IPS-18a (cell line): ENCODE data around the gene YWHAH.

ENCODE experiments used
- H3K27ac ChIP-seq: one replicate; pipeline ENCODE4 v1.5.1; 2013; ENCODE audit warnings: low read length
- H3K27me3 ChIP-seq: one replicate; pipeline ENCODE4 v1.6.1; 2013; ENCODE audit warnings: mild to moderate bottlenecking, low read length; ENCODE audit not compliant: control insufficient read depth, insufficient read depth
- H3K36me3 ChIP-seq: one replicate; pipeline ENCODE4 v1.6.1; 2013; ENCODE audit warnings: low read depth, low read length; ENCODE audit not compliant: control insufficient read depth
- H3K4me1 ChIP-seq: one replicate; pipeline ENCODE4 v1.6.1; 2013; ENCODE audit warnings: low read depth, low read length; ENCODE audit not compliant: control insufficient read depth
- H3K4me3 ChIP-seq: one replicate; pipeline ENCODE4 v1.5.1; 2013; ENCODE audit warnings: low read length
- H3K9ac ChIP-seq: one replicate; pipeline ENCODE4 v1.6.1; 2013; ENCODE audit warnings: mild to moderate bottlenecking, low read length, moderate library complexity
- H3K9me3 ChIP-seq: one replicate; pipeline ENCODE4 v1.6.1; 2013; ENCODE audit warnings: low read depth, low read length; ENCODE audit not compliant: control insufficient read depth

YWHAH gene

DNA sequence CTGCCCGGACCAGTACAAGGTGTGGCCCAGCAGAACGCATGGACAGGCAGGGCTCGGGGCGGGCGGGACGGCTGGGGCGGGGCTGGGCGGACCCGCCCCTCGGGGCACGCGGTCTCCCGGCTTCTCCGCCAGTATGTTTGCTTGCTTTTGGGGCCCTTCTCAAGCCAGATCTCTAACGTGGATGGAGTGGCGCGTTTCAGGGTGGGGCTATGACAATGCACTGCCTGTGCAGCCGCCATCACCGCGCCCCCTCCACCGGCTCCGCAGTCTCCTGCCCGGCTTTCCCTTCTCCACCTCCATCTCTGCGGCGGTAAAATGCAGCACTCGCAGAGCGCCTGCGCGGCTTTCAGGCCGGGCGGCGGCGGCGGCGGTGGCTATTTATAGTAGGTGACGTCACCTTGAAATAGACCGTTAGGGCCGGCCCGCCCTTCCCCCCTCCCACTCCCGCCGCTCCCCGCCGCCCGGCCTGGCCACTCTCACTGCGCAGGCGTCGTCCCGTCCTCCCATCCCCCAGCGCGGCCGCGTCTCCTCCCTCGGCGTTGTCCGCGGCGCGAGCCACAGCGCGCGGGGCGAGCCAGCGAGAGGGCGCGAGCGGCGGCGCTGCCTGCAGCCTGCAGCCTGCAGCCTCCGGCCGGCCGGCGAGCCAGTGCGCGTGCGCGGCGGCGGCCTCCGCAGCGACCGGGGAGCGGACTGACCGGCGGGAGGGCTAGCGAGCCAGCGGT, at the start of gene YWHAH:
Gene YWHAH (plus strand): TSS at position 558 of the 722 bp plus-strand sequence. CDS start 199 bp downstream, outside the sequence.
- no peaks in the 10 kb centered on the region for H3K27me3 ChIP-seq
- H3K9ac ChIP-seq = peak within 1 kb of the TSS; percentile 77
- peaks cover 19% of the 10 kb centered on the region for H3K4me1 ChIP-seq
- peak within 1 kb of the TSS; percentile 93 for H3K4me3 ChIP-seq
- peak within 1 kb of the TSS; percentile 57 for H3K27ac ChIP-seq
- peaks cover 20% of the 10 kb centered on the region for H3K36me3 ChIP-seq
- no peaks in the 10 kb centered on the region for H3K9me3 ChIP-seq

- Histone ChIP-seq H3K9ac (no peak overlapping the region), H3K9me3 (no peaks in the 10 kb centered on the region), H3K36me3 (no peaks in the 10 kb centered on the region), H3K27me3 (no peaks in the 10 kb centered on the region), H3K27ac (no peak overlapping the region), H3K4me3 (no peak overlapping the region), H3K4me1 (peaks cover 10% of the 10 kb centered on the region)
These were observed 48.8 kb upstream of the YWHAH start for GRCh38 chr22:31895411-31896123.

- Histone ChIP-seq H3K9me3 (no peaks in the 10 kb centered on the region), H3K36me3 (peaks cover 3% of the 10 kb centered on the region), H3K27ac (no peak overlapping the region), H3K27me3 (no peaks in the 10 kb centered on the region), H3K9ac (no peak overlapping the region), H3K4me1 (peaks cover 4% of the 10 kb centered on the region), H3K4me3 (no peak overlapping the region)
These were observed 47.9 kb upstream of the YWHAH start for GRCh38 chr22:31896472-31896871.

- H3K27me3 ChIP-seq = no peaks in the 10 kb centered on the region
These were observed 46.2 kb upstream of the YWHAH start for GRCh38 chr22:31897842-31898805.

GRCh38 chr22:31898926-31899325, 45.4 kb upstream of the YWHAH start:
- Histone ChIP-seq H3K4me1 (no peaks in the 10 kb centered on the region), H3K27ac (no peak overlapping the region), H3K4me3 (no peak overlapping the region), H3K27me3 (no peaks in the 10 kb centered on the region), H3K9me3 (no peaks in the 10 kb centered on the region), H3K36me3 (peaks cover 3% of the 10 kb centered on the region), H3K9ac (no peak overlapping the region)

More at GRCh38 chr22:31897842-31898805, 46.2 kb upstream of the YWHAH start:
- Histone ChIP-seq H3K9ac (no peak overlapping the region), H3K27ac (no peak overlapping the region), H3K36me3 (peaks cover 3% of the 10 kb centered on the region), H3K9me3 (no peaks in the 10 kb centered on the region), H3K4me1 (no peaks in the 10 kb centered on the region), H3K4me3 (no peak overlapping the region)

DNA sequence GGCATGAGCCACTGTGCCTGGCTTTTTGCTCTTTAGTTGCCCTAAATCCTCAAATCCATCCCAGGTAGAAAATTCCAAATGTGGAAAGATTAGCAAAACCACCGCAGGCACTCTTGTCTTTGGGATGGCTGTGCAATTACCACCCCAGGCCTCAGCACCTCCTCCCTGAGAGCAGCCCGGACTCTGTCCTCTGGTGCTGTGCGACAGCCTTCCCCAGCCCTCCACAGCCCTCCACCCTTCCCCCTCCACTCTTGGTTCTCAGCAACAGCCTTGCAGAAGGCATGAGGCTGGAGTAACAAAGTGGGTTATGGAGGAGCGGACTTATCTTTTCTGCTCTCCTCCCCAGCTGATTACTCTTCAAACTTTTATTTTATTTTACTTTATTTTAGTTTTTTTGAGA, 44.7 kb upstream of the YWHAH start:
- H3K27me3 ChIP-seq = no peaks in the 10 kb centered on the region
- H3K27ac ChIP-seq = no peak overlapping the region
- peaks cover 3% of the 10 kb centered on the region for H3K36me3 ChIP-seq
- H3K4me3 ChIP-seq = no peak overlapping the region
- no peak overlapping the region for H3K9ac ChIP-seq
- no peaks in the 10 kb centered on the region for H3K4me1 ChIP-seq
- no peaks in the 10 kb centered on the region for H3K9me3 ChIP-seq

GRCh38 chr22:31901388-31902137, 42.8 kb upstream of the YWHAH start:
- no peak overlapping the region for H3K27ac ChIP-seq

GRCh38 chr22:31904651-31905050, 39.7 kb upstream of the YWHAH start:
- H3K9ac ChIP-seq = no peak overlapping the region
- H3K4me1 ChIP-seq = no peaks in the 10 kb centered on the region
- H3K9me3 ChIP-seq = no peaks in the 10 kb centered on the region
- H3K4me3 ChIP-seq = no peak overlapping the region
- no peaks in the 10 kb centered on the region for H3K27me3 ChIP-seq
- peaks cover 8% of the 10 kb centered on the region for H3K36me3 ChIP-seq
- no peak overlapping the region for H3K27ac ChIP-seq

More at GRCh38 chr22:31901388-31902137, 42.8 kb upstream of the YWHAH start:
- Histone ChIP-seq H3K27me3 (no peaks in the 10 kb centered on the region), H3K4me1 (no peaks in the 10 kb centered on the region), H3K9ac (no peak overlapping the region), H3K4me3 (no peak overlapping the region), H3K9me3 (no peaks in the 10 kb centered on the region), H3K36me3 (peaks cover 8% of the 10 kb centered on the region)

- no peak overlapping the region for H3K4me3 ChIP-seq
- H3K27me3 ChIP-seq = no peaks in the 10 kb centered on the region
- H3K9ac ChIP-seq = no peak overlapping the region
- peaks cover 8% of the 10 kb centered on the region for H3K36me3 ChIP-seq
- H3K9me3 ChIP-seq = no peaks in the 10 kb centered on the region
- H3K27ac ChIP-seq = no peak overlapping the region
- H3K4me1 ChIP-seq = no peaks in the 10 kb centered on the region
These were observed 39.0 kb upstream of the YWHAH start for GRCh38 chr22:31905356-31905755.

- H3K9me3 ChIP-seq = no peaks in the 10 kb centered on the region
- H3K4me3 ChIP-seq = no peak overlapping the region
- H3K27ac ChIP-seq = no peak overlapping the region
- H3K4me1 ChIP-seq = no peaks in the 10 kb centered on the region
- peaks cover 8% of the 10 kb centered on the region for H3K36me3 ChIP-seq
- no peaks in the 10 kb centered on the region for H3K27me3 ChIP-seq
- no peak overlapping the region for H3K9ac ChIP-seq
These were observed 38.2 kb upstream of the YWHAH start for GRCh38 chr22:31906086-31906485.
